Measurements from ENCODE around the gene PDRG1. TPM values are rescaled to one million over a fixed set of nuclear protein-coding genes. Genes with fewer than 3 reads are reported as not detected.

The PDRG1 gene
- total RNA-seq, 4 donors from 2014 or later = 5.1 to 6.6 (median 6.2) TPM

GRCh38 chr20:31907046-31907445 is 44.8 kb downstream of the PDRG1 start:
- Histone ChIP-seq H3K4me1 (no peaks in the 10 kb centered on the region), H3K36me3 (no peaks in the 10 kb centered on the region), H3K27ac (no peak overlapping the region), H3K27me3 (no peaks in the 10 kb centered on the region), H3K9me3 (no peaks in the 10 kb centered on the region), H3K4me3 (no peak overlapping the region)
- DNase-seq = no peak
- no peak for TF ChIP-seq CTCF (IDR thresholded peaks at IDR 0.05)
- no peak for TF ChIP-seq POLR2A (IDR thresholded peaks at IDR 0.05)

DNA sequence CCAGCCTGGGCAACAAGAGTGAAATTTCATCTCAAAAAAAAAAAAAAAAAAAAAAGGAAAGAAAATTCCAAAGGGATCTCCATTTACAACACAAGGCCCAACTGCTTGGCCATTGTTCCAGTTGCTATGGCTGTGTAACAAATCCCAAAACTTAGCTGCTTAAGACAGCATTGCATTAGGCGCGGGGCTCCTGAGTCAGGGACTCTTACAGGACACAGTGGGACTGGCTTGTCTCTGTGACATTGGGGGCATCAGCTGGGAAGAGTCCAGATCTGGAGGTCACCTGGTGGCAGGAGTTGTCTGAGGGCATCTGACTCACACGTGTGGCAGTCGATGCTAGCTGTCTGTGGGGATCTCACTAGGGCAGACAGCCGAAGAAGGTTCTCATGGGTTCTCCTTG is 45.8 kb downstream of the PDRG1 start:
- no peak for DNase-seq
- TF ChIP-seq CTCF (IDR thresholded peaks at IDR 0.05) (no peak), POLR2A (IDR thresholded peaks at IDR 0.05) (no peak)
- Histone ChIP-seq H3K36me3 (no peaks in the 10 kb centered on the region), H3K27me3 (no peaks in the 10 kb centered on the region), H3K9me3 (no peaks in the 10 kb centered on the region), H3K4me1 (no peaks in the 10 kb centered on the region), H3K27ac (no peak overlapping the region), H3K4me3 (no peak overlapping the region)

GRCh38 chr20:31903627-31904386 is 48.0 kb downstream of the PDRG1 start:
- Histone ChIP-seq H3K9me3 (no peaks in the 10 kb centered on the region), H3K27me3 (no peaks in the 10 kb centered on the region), H3K4me1 (no peaks in the 10 kb centered on the region), H3K4me3 (no peak overlapping the region), H3K27ac (no peak overlapping the region), H3K36me3 (no peaks in the 10 kb centered on the region)
- DNase-seq = no peak
- no peak for TF ChIP-seq POLR2A (IDR thresholded peaks at IDR 0.05)
- no peak for TF ChIP-seq CTCF (IDR thresholded peaks at IDR 0.05)

DNA sequence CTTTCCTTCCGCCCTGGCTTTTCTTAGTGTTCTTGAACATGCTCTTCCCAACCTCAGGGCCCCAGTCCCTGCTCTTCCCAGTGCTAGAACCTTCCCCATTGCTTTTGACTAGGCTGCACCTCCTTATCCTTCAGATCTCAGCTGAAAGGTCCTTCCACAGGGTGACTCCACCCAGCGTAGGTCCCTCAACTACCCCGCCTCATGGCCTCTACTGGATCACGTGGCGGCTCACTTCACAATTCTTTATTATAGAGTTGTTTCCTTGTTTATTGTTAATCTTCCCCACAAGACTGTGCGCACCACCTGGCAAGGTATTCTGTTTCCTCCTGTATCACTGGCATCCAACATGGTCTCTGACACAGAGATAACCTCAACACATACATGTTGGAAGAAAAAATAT is 50.2 kb downstream of the PDRG1 start:
- Histone ChIP-seq H3K36me3 (no peaks in the 10 kb centered on the region), H3K27ac (no peak overlapping the region), H3K4me3 (no peak overlapping the region), H3K4me1 (no peaks in the 10 kb centered on the region), H3K27me3 (no peaks in the 10 kb centered on the region), H3K9me3 (no peaks in the 10 kb centered on the region)
- TF ChIP-seq POLR2A (IDR thresholded peaks at IDR 0.05) = no peak
- TF ChIP-seq CTCF (IDR thresholded peaks at IDR 0.05) = no peak
- DNase-seq = no peak

DNA sequence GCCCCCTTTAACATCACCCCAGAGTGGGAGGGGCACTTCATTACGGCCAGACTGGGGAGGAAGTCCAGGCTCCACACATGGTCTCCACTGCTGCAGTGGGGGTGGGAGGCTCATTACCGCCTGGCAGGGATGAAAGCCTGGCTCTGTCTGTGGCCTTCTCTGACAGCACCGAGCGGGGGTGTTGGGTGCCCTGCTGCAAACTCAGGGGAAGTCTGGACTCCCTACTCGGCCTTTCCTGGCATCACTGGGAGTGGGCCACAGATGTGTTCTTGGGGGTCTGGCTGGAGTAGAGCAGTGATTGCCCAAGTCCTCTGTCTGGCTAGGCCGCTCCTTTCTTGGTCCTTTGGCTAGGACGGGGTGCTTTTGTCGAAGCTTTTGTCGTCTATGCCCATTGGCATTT is 54.3 kb downstream of the PDRG1 start:
- Histone ChIP-seq H3K27me3 (no peaks in the 10 kb centered on the region), H3K9me3 (no peaks in the 10 kb centered on the region), H3K36me3 (no peaks in the 10 kb centered on the region), H3K4me1 (no peaks in the 10 kb centered on the region), H3K4me3 (no peak overlapping the region), H3K27ac (no peak overlapping the region)
- no peak for TF ChIP-seq CTCF (IDR thresholded peaks at IDR 0.05)
- no peak for TF ChIP-seq POLR2A (IDR thresholded peaks at IDR 0.05)
- no peak for DNase-seq
